Upper lobe of right lung (tissue), 1 donor: Measurements from ENCODE around the gene SELENBP1. TPM values are rescaled to one million over a fixed set of nuclear protein-coding genes. Genes with fewer than 3 reads are reported as not detected.
A peak's percentile ranks its signal among the peaks of the same experiment; 100 is the strongest.
"Not testable (repeated sequence)": the region's sequence is repeated elsewhere in the genome, so short reads cannot be mapped to it uniquely, and the experiment has no call there.

Experiments used
- ATAC-seq: fragments of 200-7000 bp; cut with Tn5 transposase; one replicate; pipeline ENCODE4 v1.9.1; 2020; ENCODE audit warnings: mild to moderate bottlenecking, moderate library complexity
- DNase-seq: peaks from one replicate; pipeline ENCODE4 v3.0.0-alpha.2; 2020
- H3K27ac ChIP-seq: fragments of 200-600 bp; one replicate; pipeline ENCODE4 v1.8.0; 2022
- H3K27me3 ChIP-seq: fragments of 200-600 bp; one replicate; pipeline ENCODE4 v1.8.0; 2022; ENCODE audit warnings: mild to moderate bottlenecking
- H3K36me3 ChIP-seq: fragments of 200-600 bp; one replicate; pipeline ENCODE4 v1.8.0; 2022
- H3K4me1 ChIP-seq: fragments of 200-600 bp; one replicate; pipeline ENCODE4 v1.8.0; 2022
- H3K4me3 ChIP-seq: fragments of 200-600 bp; one replicate; pipeline ENCODE4 v1.8.0; 2022; ENCODE audit warnings: mild to moderate bottlenecking
- H3K9me3 ChIP-seq: fragments of 200-600 bp; one replicate; pipeline ENCODE4 v1.8.0; 2022
- CTCF ChIP-seq: fragments of 200-600 bp; IDR thresholded peaks from one replicate; pipeline ENCODE4 v1.8.0; 2022; ENCODE audit warnings: antibody characterized with exemption
- intact Hi-C: fragments of 100-400 bp; cut with DNase I; formaldehyde crosslinking; loops from one replicate; pipeline ENCODE4 v1.11.0; 2022
- total RNA-seq: library from RNA; stranded (reverse); fragmentation: NEBNext Ultra II Directional; extraction: Animal tissue kit (Norgen Biotek cat#: 25700); gene quantifications from one replicate; pipeline ENCODE4 v1.2.1, GENCODE V29; 2021
- donor health status: DM: no; HTN: yes; CAD: no; lungs with severe emphysema.

The SELENBP1 gene
- total RNA-seq, 1 donor from 2014 or later = 321 TPM

- no peak for ATAC-seq
- H3K36me3 ChIP-seq = peaks cover 45% of the 10 kb centered on the region
- no peaks in the 10 kb centered on the region for H3K9me3 ChIP-seq
- no peak for DNase-seq
- peaks cover 14% of the 10 kb centered on the region for H3K4me1 ChIP-seq
- H3K27me3 ChIP-seq = no peaks in the 10 kb centered on the region
- intact Hi-C loops = no loop called here
- H3K27ac ChIP-seq = no peak overlapping the region
- no peak overlapping the region for H3K4me3 ChIP-seq
- TF ChIP-seq CTCF = no peak
These were observed 7.5 kb downstream of the SELENBP1 start for GRCh38 chr1:151364996-151365395.

- DNase-seq (no peak), ATAC-seq (no peak)
- intact Hi-C loops = no loop called here
- Histone ChIP-seq H3K4me3 (no peak overlapping the region), H3K36me3 (peaks cover 36% of the 10 kb centered on the region), H3K27me3 (no peaks in the 10 kb centered on the region), H3K27ac (no peak overlapping the region), H3K9me3 (no peaks in the 10 kb centered on the region), H3K4me1 (peaks cover 2% of the 10 kb centered on the region)
- no peak for TF ChIP-seq CTCF
These were observed 10.0 kb downstream of the SELENBP1 start for GRCh38 chr1:151362308-151363155.

GRCh38 chr1:151361883-151362282 lies 10.6 kb downstream of the SELENBP1 start:
- no peak for DNase-seq
- no peaks in the 10 kb centered on the region for H3K27me3 ChIP-seq
- no peak for ATAC-seq
- H3K36me3 ChIP-seq = peaks cover 30% of the 10 kb centered on the region
- no peak overlapping the region for H3K4me3 ChIP-seq
- H3K4me1 ChIP-seq = no peaks in the 10 kb centered on the region
- no peak overlapping the region for H3K27ac ChIP-seq
- intact Hi-C loops = no loop called here
- TF ChIP-seq CTCF = no peak
- H3K9me3 ChIP-seq = no peaks in the 10 kb centered on the region

- H3K27ac ChIP-seq = no peak overlapping the region
- no peaks in the 10 kb centered on the region for H3K36me3 ChIP-seq
- H3K4me1 ChIP-seq = no peaks in the 10 kb centered on the region
- ATAC-seq = peak; percentile 51
- no peak overlapping the region for H3K4me3 ChIP-seq
- H3K9me3 ChIP-seq = no peaks in the 10 kb centered on the region
- H3K27me3 ChIP-seq = no peaks in the 10 kb centered on the region
- intact Hi-C loops = no loop called here
- TF ChIP-seq CTCF = no peak
- DNase-seq = no peak
These were observed 15.8 kb downstream of the SELENBP1 start for GRCh38 chr1:151356696-151357095.

- Histone ChIP-seq H3K36me3 (no peaks in the 10 kb centered on the region), H3K9me3 (no peaks in the 10 kb centered on the region), H3K27me3 (no peaks in the 10 kb centered on the region), H3K4me3 (no peak overlapping the region), H3K4me1 (no peaks in the 10 kb centered on the region), H3K27ac (no peak overlapping the region)
- ATAC-seq (no peak), DNase-seq (no peak)
- intact Hi-C loops = no loop called here
- TF ChIP-seq CTCF = no peak
These were observed 20.3 kb downstream of the SELENBP1 start for GRCh38 chr1:151352021-151352718.

- H3K4me3 ChIP-seq, DNase-seq, H3K9me3 ChIP-seq, H3K27me3 ChIP-seq, H3K4me1 ChIP-seq, H3K36me3 ChIP-seq, intact Hi-C loops, H3K27ac ChIP-seq, ATAC-seq: not testable (repeated sequence)
These were observed 22.2 kb downstream of the SELENBP1 start for GRCh38 chr1:151350323-151350722.
